GM18870 (cell line): Measurements from ENCODE around the gene RAB2B.
A peak's percentile ranks its signal among the peaks of the same experiment; 100 is the strongest.
"Not testable (repeated sequence)": the region's sequence is repeated elsewhere in the genome, so short reads cannot be mapped to it uniquely, and the experiment has no call there.

Experiments
- ATAC-seq: cut with Tn5 transposase; IDR thresholded peaks from one replicate; pipeline ENCODE4 v1.9.1; 2021; ENCODE audit warnings: moderate library complexity; ENCODE audit not compliant: unreplicated experiment

RAB2B gene

GRCh38 chr14:21494902-21495762 is 18.4 kb upstream of the RAB2B start:
- ATAC-seq: no peak

- ATAC-seq: no peak
Observed at GRCh38 chr14:21486640-21487087, 9.9 kb upstream of the RAB2B start.

- ATAC-seq: no peak
Observed at GRCh38 chr14:21476523-21476924, 235 bp downstream of the RAB2B start.

- no peak for ATAC-seq
Observed at GRCh38 chr14:21475767-21476522, 814 bp downstream of the RAB2B start.

- ATAC-seq: no peak
Observed at GRCh38 chr14:21467616-21468015, 9.1 kb downstream of the RAB2B start.

GRCh38 chr14:21455912-21456667 is 20.7 kb downstream of the RAB2B start, which contains the start of gene CHD8:
Gene CHD8, minus strand, starts transcription at chr14:21456123. Its CDS starts 24,480 bp downstream, at chr14:21431643.
- peak; percentile 97 for ATAC-seq

DNA sequence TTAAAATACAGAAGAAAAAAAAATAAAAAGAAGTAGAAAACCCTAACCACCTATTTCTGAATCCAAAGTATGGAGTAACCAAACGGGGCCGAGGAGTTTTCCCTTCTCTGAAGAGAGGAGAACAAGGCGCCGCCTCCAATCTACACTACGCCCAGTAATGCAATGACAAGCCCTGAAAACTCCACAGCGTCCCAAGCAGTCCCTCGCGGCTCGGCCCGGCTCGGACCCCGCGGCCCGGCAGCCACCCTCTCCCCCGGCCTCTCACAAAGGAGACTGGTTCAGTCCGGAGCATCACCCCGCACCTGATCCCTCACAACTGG is 21.2 kb downstream of the RAB2B start:
- ATAC-seq: no peak

DNA sequence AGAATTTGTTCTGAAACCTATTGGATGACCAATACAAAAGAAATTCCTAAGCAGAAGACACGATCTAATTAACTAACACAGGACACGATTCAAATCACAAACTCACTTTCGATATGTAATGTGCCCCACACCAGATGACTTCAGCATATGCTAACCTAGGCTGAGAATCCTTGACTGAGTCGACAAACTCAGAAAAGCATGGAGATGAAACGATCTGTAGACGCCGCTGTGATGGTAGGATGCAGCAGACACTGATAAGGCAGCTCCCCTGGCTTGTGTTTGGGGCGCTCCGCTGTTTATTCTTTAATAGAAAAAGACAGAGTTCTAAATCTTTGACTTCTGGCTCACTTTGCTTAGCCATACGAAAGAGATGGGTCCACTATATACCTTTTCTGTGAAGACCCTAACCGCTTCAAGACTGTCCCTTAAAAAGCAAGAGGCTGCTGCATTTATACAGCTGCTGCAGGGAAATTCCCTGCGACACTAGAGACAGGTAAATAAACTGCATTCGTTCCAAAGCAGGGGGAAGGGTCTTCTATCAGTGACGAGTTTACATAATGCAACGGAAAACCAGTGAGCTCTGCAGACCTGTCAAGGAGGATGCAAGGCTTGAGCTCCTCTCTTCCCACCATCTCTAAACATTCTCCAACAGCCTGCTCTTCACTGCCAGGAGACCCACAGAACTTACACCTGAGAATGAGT is 21.8 kb downstream of the RAB2B start:
- no peak for ATAC-seq

DNA sequence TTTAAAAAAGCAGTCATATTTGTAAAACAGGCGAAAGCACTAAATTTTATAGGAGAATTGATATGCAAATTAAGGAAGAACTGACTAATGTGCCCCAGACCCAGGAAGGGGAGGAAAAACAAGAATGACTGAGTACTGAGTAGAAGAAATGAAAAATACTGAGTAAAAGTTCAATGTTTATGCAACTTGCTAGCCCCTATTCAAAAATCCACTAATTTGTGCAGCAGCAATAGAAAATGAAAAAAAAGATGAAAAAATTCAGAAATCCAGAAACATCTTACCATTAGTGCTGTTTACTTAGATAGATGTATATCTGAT is 26.9 kb downstream of the RAB2B start:
- no peak for ATAC-seq

DNA sequence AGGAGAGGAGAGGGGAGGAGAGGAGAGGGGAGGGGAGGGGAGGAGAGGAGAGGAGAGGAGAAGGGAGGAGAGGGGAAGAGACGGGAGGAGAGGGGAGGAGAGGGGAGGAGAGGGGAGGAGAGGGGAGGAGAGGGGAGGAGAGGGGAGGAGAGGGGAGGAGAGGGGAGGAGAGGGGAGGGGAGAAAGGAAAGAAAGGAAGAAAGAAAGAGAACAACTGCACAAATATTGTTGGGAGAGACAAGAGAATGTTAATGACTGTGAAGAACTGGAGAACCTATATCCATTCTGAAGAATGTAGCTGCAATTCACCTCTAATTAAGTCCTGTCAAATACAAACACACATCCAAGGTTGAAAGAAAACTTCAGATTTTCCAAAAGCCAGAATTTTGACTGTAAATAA is 34.1 kb downstream of the RAB2B start:
- not testable (repeated sequence) for ATAC-seq

DNA sequence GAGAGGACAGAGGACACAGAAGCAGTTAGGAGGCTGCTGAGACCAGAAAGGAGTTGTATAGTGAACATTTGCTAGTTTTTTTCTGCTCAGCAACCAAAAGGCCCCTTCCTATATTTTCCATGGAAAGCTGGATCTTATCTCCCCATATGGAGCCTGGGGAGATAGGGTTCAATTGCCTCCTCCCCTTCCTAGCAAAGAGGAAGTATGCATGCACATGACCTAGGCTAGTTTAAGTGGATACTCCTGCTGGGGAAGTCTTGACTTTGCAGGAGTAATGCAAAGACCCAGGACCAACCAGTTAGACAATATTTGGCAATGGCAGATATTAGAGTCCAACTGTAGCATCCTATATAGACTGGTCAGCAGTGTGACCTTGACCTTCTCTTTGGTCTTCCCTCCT is 35.9 kb downstream of the RAB2B start:
- ATAC-seq: no peak

- ATAC-seq: peak; percentile 97
Observed at GRCh38 chr14:21437063-21437901, 39.5 kb downstream of the RAB2B start.

GRCh38 chr14:21436567-21437062 is 40.1 kb downstream of the RAB2B start:
- no peak for ATAC-seq

DNA sequence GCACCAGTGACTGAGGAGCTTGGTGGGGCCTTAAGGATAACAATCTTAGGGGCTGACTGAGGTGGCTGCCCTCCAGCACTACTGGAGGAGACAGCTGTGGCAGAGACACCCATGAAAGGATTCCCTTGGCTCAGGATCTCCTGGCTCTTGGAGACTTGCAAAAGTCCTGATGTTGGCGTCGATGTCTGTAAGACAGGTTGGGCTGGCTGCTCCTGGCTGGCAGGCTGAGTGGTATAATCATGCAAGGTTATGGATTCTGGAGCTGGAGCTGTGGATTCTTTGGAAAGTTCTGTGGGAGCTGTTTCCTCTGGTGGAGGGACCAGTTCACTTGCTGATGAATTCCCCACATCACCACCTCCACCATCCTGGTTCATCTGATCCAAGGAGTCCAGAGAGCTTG is 45.6 kb downstream of the RAB2B start:
- ATAC-seq: no peak

DNA sequence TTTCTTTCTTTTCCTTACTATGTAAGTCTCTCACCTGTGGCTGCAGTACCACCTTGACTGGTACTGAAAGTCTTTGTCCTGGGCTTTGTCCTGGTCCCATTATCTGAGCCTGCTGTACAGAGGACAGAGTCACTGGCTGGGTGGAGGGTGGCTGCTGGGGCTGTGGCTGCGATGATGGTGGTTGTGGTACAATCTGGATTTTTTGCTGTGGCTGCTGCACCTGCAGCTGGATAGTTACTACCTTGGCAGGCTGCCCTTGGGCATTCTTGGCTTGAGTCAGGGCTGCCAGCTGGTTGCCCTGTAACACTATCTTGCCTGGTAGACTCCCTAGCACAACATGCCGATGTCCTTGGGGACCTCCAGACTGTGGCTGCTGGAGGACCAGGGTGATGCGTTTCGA is 47.8 kb downstream of the RAB2B start:
- no peak for ATAC-seq

- no peak for ATAC-seq
Observed at GRCh38 chr14:21426692-21427091, 50.1 kb downstream of the RAB2B start.

GRCh38 chr14:21419528-21419927 is 57.2 kb downstream of the RAB2B start:
- no peak for ATAC-seq

DNA sequence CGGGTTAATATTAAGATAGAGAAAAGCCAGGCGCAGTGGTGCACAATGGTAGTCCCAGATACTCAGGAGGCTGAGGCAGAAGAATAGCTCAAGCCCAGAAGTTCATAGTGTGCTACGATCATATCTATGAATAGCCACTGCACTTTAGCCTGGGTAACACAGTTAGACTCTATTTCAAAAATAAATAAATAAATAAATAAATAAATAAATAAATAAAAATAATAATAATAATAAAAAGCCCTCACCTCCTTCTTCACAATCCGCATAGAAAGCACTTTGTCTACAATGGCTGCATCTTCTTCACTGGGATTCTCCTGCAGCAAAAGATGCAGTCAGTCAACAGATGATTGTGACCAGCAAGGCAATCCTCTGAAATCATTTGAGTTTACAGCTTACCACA is 61.4 kb downstream of the RAB2B start:
- no peak for ATAC-seq

DNA sequence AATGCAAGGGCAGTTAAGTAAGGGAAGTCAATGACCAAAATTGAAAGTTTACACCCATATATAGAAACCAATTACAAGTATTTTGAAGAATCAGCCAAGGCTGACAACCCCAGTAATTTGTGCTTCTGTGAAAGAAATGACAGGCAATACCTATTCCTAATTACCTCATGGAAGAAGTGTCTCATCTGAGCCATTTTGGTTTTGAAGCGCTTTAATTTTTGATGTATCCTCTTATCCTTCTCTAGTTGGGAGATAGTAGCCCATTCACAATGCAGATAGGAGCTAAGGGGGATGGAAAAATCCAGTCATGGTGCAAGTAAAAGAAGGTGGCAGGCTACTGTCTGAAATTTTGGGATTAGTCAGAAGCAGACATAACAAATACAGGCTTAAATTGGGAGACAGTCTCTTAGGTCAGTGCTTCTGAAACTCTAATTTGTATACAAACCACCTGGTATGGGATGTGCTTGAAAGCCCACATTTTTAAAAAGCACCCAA is 62.6 kb downstream of the RAB2B start:
- ATAC-seq: no peak
